Measurements from ENCODE around the gene IL1RN. TPM values are rescaled to one million over a fixed set of nuclear protein-coding genes. Genes with fewer than 3 reads are reported as not detected.

IL1RN gene
- total RNA-seq, 1 donor from 2014 or later, result 2.4 TPM

GRCh38 chr2:113124984-113125855 is 2.2 kb upstream of the IL1RN start:
- intact Hi-C loops (cut with micrococcal nuclease), result no loop called here

DNA sequence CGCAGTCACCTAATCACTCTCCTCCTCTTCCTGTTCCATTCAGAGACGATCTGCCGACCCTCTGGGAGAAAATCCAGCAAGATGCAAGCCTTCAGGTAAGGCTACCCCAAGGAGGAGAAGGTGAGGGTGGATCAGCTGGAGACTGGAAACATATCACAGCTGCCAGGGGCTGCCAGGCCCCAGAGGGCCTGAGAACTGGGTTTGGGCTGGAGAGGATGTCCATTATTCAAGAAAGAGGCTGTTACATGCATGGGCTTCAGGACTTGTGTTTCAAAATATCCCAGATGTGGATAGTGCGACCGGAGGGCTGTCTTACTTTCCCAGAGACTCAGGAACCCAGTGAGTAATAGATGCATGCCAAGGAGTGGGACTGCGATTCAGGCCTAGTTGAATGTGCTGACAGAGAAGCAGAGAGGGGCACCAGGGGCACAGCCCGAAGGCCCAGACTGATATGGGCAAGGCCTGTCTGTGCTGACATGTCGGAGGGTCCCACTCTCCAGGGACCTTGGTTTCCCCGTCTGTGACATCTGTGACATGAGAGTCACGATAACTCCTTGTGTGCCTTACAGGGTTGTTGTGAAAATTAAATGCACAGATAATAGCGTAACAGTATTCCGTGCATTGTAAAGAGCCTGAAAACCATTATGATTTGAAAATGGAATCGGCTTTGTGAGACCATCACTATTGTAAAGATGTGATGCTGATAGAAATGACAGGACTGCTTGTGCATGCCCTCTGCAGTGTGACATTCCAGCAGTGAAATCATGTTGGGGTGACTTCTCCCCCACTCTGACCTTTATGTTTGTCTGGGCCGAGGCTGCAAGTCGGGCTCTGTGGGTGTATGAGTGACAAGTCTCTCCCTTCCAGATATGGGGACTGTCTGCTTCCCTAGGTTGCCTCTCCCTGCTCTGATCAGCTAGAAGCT is 510 bp downstream of the IL1RN start:
- intact Hi-C loops (cut with micrococcal nuclease), result no loop called here

DNA sequence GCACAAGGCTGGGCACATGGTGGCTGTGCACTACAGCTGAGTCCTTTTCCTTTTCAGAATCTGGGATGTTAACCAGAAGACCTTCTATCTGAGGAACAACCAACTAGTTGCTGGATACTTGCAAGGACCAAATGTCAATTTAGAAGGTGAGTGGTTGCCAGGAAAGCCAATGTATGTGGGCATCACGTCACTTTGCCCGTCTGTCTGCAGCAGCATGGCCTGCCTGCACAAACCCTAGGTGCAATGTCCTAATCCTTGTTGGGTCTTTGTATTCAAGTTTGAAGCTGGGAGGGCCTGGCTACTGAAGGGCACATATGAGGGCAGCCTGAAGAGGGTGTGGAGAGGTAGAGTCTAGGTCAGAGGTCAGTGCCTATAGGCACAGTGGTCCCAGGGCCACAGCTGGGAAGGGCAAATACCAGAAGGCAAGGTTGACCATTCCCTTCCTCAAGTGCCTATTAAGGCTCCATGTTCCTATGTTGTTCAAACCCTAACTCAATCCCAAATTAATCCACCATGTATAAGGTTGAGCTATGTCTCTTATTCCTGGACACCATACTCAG is 2.2 kb downstream of the IL1RN start:
- intact Hi-C loops (cut with micrococcal nuclease), result no loop called here

- intact Hi-C loops (cut with micrococcal nuclease), result no loop called here
Observed at GRCh38 chr2:113131352-113132185, 4.2 kb downstream of the IL1RN start.

GRCh38 chr2:113132414-113133021 is 5.1 kb downstream of the IL1RN start:
- intact Hi-C loops (cut with micrococcal nuclease), result no loop called here

DNA sequence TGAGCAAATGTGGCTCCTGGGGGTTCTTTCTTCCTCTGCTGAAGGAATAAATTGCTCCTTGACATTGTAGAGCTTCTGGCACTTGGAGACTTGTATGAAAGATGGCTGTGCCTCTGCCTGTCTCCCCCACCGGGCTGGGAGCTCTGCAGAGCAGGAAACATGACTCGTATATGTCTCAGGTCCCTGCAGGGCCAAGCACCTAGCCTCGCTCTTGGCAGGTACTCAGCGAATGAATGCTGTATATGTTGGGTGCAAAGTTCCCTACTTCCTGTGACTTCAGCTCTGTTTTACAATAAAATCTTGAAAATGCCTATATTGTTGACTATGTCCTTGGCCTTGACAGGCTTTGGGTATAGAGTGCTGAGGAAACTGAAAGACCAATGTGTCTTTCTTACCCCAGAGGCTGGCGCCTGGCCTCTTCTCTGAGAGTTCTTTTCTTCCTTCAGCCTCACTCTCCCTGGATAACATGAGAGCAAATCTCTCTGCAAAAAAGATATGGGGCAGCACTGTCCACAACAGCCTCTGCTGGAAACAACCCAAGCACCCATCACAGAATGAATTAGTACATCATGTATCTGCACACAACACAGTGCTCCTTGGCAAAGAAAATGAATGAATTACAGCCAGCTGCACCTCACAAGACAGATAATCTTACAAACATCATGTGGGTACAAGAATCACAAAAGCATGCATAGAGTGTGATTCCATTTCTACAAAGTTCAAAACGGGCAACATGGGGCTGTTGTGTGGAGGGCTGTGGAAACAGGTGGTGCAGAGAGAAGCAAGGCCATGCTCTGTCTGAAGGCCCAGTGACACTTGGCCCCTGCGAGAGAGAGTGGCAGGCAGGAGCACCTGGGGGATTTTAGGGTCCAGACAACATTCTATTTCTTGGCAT is 6.6 kb downstream of the IL1RN start:
- intact Hi-C loops (cut with micrococcal nuclease), result no loop called here

DNA sequence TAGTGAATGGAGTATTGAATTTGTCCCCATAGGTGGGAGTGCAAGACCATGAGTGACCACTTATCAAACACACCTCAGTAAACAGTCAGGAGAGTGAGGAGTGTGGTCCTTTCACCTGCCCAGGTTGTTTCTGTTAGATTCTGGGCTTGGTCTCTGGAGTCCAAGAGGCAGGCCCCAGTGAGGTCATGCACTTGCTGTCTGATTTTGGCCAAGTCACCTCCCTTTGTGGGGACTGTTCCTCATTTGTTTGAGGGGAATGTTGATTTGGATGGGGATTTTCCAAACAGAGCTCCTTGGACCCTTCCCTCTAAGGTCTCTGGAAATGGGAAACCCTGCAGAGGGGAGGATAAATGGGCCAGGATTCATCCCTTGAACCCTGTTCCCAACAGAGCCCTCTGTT is 7.3 kb downstream of the IL1RN start:
- intact Hi-C loops (cut with micrococcal nuclease), result loop anchor here (5.0 kb wide), 1 partner anchor 258 kb away; no protein-coding TSS in a partner anchor

GRCh38 chr2:113135317-113135716 is 7.9 kb downstream of the IL1RN start:
- intact Hi-C loops (cut with micrococcal nuclease), result loop anchor here (5.0 kb wide), 1 partner anchor 257 kb away; no protein-coding TSS in a partner anchor

- intact Hi-C loops (cut with micrococcal nuclease), result loop anchor here (1.0 to 5.0 kb wide), 2 partner anchors 67 to 255 kb away; no protein-coding TSS in a partner anchor
Observed at GRCh38 chr2:113136828-113137775, 9.7 kb downstream of the IL1RN start.

GRCh38 chr2:113137827-113138226 is 10.4 kb downstream of the IL1RN start:
- intact Hi-C loops (cut with micrococcal nuclease), result loop anchor here (1.0 to 5.0 kb wide), 11 partner anchors 18 to 254 kb away; no protein-coding TSS in a partner anchor

DNA sequence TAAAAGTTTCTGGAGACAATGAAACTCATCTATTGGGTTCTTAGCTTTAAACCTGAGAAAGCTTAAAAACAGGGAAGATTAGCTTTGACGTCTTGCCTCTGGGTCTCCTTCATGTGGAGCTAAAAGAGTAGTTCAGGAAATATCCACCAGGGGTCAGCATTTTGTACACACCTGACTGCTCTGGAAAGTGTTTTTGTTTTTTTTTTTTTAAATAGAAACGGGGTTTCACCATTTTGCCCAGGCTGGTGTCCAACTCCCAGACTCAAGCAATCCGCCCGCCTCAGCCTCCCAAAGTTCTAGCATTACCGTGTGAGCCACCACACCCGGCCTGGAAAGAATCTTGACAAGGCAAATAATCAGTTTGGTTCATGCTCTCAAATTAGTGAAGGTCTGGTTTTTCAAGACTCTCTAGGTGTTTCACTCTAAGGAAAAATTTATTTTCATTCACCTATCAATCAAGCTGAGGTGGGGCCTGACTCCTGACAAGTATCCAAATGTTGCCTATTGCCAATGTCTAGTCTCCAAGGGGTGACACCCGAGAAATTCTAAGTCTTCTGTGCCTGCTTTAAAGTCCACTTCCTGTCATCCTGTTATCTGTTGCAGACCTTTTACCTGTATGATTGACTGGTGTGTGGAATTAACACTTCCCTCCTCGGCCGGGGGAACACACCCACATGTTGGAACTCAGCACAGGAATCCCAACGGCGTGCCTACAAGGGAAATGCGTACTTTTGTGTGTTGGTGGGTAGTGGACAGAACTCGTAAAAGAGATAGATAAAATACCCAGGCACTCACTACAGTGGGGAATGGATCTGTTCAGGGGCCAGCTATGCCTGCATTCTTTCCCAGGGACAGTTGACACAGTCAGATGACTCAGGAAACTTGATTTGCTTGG is 11.3 kb downstream of the IL1RN start:
- intact Hi-C loops (cut with micrococcal nuclease), result loop anchor here (1.0 to 5.0 kb wide), 10 partner anchors 18 to 254 kb away; no protein-coding TSS in a partner anchor

DNA sequence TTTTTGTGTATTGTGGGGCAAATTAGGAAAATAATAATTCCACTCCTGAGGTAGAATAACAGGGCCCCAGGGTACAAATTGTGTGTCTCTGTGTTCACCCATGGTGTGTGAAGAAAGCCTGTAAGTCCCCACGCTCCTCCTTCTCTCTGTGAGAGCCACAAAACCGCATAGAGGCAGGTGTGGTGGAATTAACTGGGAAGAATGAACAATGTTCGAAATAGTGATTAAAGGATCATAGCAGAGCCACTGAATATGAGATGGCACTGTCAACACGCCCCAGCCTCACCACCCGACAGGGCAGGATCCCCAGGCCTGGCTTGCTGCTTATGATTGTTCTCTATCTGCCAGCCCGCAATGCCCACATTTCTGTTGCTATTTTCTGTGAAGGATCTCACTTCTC is 14.1 kb downstream of the IL1RN start:
- intact Hi-C loops (cut with micrococcal nuclease), result no loop called here

DNA sequence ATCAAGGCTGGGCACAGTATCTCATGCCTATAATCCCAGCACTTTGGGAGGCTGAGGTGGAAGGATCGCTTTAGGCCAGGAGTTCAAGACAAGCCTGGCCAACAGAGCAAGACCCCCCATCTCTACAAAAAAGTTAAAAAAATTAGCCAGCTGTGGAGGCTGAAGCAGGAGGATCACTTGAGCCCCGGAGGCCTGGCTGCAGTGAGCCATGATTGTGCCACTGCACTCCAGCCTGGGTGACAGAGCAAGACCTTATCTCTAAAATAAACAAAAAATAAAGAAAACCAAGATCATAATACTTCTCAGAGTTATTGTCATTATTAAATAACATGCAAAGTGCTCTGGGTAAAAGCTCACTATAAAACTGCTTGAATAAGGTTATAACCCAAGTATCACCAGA is 14.9 kb downstream of the IL1RN start:
- intact Hi-C loops (cut with micrococcal nuclease), result no loop called here

GRCh38 chr2:113144259-113144658 is 16.9 kb downstream of the IL1RN start:
- intact Hi-C loops (cut with micrococcal nuclease), result no loop called here

GRCh38 chr2:113148606-113149552 is 21.5 kb downstream of the IL1RN start:
- intact Hi-C loops (cut with micrococcal nuclease), result no loop called here

All from T-helper 1 cell treated with Interleukin-12 subunit alpha and Interleukin-12 subunit beta and Interleukin-4 antibody, amounts not matched to agents 30 ng/mL and 1 ng/mL, for 36 hours (primary cell).